Loucy (cell line): ENCODE measurements around the gene GRHL1.

Source experiments
- H2AFZ ChIP-seq: fragments of 200-600 bp; sonication (generic); 2 replicates; pipeline ENCODE4 v1.6.0; 2016; ENCODE audit warnings: antibody characterized with exemption, mild to moderate bottlenecking, low read length, moderate library complexity
- H3F3A ChIP-seq: fragments of 200-600 bp; 2 replicates; pipeline ENCODE4 v1.6.0; 2016; ENCODE audit warnings: antibody characterized with exemption, low read depth, mild to moderate bottlenecking
- H3K27me3 ChIP-seq: fragments of 200-600 bp; sonication (generic); 2 replicates; pipeline ENCODE4 v1.6.1; 2014; ENCODE audit warnings: low read length, mild to moderate bottlenecking; ENCODE audit not compliant: insufficient read depth, poor library complexity, severe bottlenecking
- H3K36me3 ChIP-seq: fragments of 200-600 bp; sonication (generic); 2 replicates; pipeline ENCODE4 v1.6.1; 2016; ENCODE audit warnings: low read length; ENCODE audit not compliant: insufficient read depth
- H3K4me1 ChIP-seq: fragments of 200-600 bp; sonication (generic); 2 replicates; pipeline ENCODE4 v1.5.1; 2014; ENCODE audit warnings: low read length, mild to moderate bottlenecking; ENCODE audit not compliant: insufficient read depth, poor library complexity, severe bottlenecking
- H3K4me2 ChIP-seq: fragments of 200-600 bp; sonication (generic); 2 replicates; pipeline ENCODE4 v1.6.0; 2014; ENCODE audit warnings: antibody characterized with exemption, low read length, low read depth, mild to moderate bottlenecking; ENCODE audit not compliant: poor library complexity, severe bottlenecking
- H3K4me3 ChIP-seq: fragments of 200-600 bp; sonication (generic); 2 replicates; pipeline ENCODE4 v1.5.1; 2014; ENCODE audit warnings: low read length, mild to moderate bottlenecking, mixed read lengths; ENCODE audit not compliant: poor library complexity, severe bottlenecking
- H3K79me2 ChIP-seq: fragments of 200-600 bp; sonication (generic); 2 replicates; pipeline ENCODE4 v1.6.1; 2014; ENCODE audit warnings: low read length; ENCODE audit not compliant: insufficient read depth
- H3K9ac ChIP-seq: fragments of 200-600 bp; sonication (generic); 2 replicates; pipeline ENCODE4 v1.6.0; 2014; ENCODE audit warnings: mild to moderate bottlenecking, low read depth, low read length, moderate library complexity; ENCODE audit not compliant: poor library complexity, severe bottlenecking
- H3K9me2 ChIP-seq: fragments of 200-600 bp; sonication (generic); replicated peaks from 2 replicates; pipeline ENCODE4 v1.6.1; 2016; ENCODE audit warnings: low read depth, low read length, mixed read lengths
- H3K9me3 ChIP-seq: fragments of 200-600 bp; sonication (generic); 2 replicates; pipeline ENCODE4 v1.6.1; 2014; ENCODE audit warnings: mild to moderate bottlenecking, antibody characterized with exemption, low read length, low read depth; ENCODE audit not compliant: insufficient read depth
- H4K20me1 ChIP-seq: fragments of 200-600 bp; sonication (generic); 2 replicates; pipeline ENCODE4 v1.6.0; 2014; ENCODE audit warnings: antibody characterized with exemption, low read length, mild to moderate bottlenecking; ENCODE audit not compliant: insufficient read depth, poor library complexity, severe bottlenecking
- EZH2phosphoT487 ChIP-seq: fragments of 200-600 bp; IDR thresholded peaks from 2 replicates; pipeline ENCODE4 v1.6.1; 2018; ENCODE audit warnings: antibody characterized with exemption, mild to moderate bottlenecking, moderate library complexity, borderline replicate concordance
- TF ChIP-seq, protein P1 (sequence below): fragments of 200-600 bp; sonication (generic); conservative IDR thresholded peaks from 2 replicates; pipeline ENCODE4 v1.5.1; 2014; ENCODE audit warnings: mild to moderate bottlenecking, antibody characterized with exemption, low read length

GRHL1 gene

DNA sequence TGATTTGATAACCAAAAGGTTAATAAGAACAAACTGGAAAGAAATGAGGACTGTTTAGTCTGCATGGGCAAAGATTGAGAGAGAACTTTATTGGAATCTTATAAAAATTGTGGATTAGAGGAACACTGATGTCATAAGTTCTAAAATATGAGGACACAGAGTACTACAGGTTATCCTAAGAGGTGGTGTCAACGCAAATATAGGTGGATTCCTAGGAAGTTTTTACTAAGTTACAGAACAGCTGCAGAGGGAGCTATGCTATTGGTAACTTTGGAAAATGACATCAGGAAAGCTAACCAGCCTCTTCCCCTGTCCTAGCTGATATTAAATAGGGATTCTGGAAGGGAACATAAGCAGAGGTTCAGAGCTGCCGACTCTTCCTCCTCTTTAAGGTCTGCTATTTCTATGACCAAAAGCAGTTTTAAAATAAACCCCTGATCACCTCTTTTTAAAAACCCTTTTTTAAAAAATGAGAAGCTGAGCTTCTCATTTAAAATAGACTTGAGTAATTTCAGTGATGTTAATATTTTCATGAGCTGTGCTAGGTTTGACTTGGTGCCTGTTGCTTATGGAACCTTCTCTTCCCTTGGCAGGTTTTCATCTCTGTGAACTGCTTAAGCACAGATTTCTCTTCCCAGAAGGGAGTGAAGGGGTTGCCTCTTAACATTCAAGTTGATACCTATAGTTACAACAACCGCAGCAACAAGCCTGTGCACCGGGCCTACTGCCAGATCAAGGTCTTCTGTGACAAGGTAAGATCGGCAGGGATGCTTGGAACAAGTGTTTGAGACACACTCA is 34.2 kb downstream of the GRHL1 start:
- Histone ChIP-seq H3K9me3 (no peaks in the 10 kb centered on the region), H3K4me2 (no peak overlapping the region), H3K9me2 (no peaks in the 10 kb centered on the region), H2AFZ (no peak overlapping the region), H3K27me3 (no peaks in the 10 kb centered on the region), H3K36me3 (peaks cover 9% of the 10 kb centered on the region; the same call in 1 of the 2 replicates), H4K20me1 (no peaks in the 10 kb centered on the region), H3F3A (no peaks in the 10 kb centered on the region), H3K79me2 (no peaks in the 10 kb centered on the region), H3K9ac (no peak overlapping the region), H3K4me3 (no peak overlapping the region), H3K4me1 (no peaks in the 10 kb centered on the region)
- no peak for TF ChIP-seq EZH2phosphoT487
- TF ChIP-seq, protein P1, sequence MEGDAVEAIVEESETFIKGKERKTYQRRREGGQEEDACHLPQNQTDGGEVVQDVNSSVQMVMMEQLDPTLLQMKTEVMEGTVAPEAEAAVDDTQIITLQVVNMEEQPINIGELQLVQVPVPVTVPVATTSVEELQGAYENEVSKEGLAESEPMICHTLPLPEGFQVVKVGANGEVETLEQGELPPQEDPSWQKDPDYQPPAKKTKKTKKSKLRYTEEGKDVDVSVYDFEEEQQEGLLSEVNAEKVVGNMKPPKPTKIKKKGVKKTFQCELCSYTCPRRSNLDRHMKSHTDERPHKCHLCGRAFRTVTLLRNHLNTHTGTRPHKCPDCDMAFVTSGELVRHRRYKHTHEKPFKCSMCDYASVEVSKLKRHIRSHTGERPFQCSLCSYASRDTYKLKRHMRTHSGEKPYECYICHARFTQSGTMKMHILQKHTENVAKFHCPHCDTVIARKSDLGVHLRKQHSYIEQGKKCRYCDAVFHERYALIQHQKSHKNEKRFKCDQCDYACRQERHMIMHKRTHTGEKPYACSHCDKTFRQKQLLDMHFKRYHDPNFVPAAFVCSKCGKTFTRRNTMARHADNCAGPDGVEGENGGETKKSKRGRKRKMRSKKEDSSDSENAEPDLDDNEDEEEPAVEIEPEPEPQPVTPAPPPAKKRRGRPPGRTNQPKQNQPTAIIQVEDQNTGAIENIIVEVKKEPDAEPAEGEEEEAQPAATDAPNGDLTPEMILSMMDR, result no peak

DNA sequence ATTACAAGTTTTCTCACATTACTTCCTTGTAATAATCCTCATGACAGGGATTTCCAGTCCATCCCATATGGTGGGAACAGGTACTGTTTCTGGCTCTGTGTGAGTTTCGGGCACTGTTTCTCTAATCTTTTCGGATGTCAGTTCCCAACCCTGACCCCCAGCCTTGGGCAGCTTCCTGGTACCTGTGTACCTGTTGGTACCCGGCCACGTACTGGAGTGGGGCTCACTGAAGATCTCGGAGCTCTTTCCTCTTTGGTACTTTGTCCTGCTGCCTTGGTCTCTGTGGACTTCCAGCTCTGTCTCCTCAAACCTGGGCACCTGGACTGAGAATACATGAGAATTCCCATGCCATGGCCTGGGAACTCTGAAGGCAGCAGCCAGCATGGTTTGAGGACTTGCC is 36.8 kb downstream of the GRHL1 start:
- no peaks in the 10 kb centered on the region for H3F3A ChIP-seq
- H4K20me1 ChIP-seq, result no peaks in the 10 kb centered on the region
- no peak overlapping the region for H3K4me3 ChIP-seq
- H3K27me3 ChIP-seq, result no peaks in the 10 kb centered on the region
- no peak overlapping the region for H3K4me2 ChIP-seq
- no peaks in the 10 kb centered on the region for H3K4me1 ChIP-seq
- no peaks in the 10 kb centered on the region for H3K9me2 ChIP-seq
- no peak overlapping the region for H2AFZ ChIP-seq
- TF ChIP-seq EZH2phosphoT487, result no peak
- TF ChIP-seq, protein P1, result no peak
- peaks cover 22% of the 10 kb centered on the region; the same call in 1 of the 2 replicates for H3K36me3 ChIP-seq
- H3K9me3 ChIP-seq, result no peaks in the 10 kb centered on the region
- no peaks in the 10 kb centered on the region for H3K79me2 ChIP-seq
- H3K9ac ChIP-seq, result no peak overlapping the region

DNA sequence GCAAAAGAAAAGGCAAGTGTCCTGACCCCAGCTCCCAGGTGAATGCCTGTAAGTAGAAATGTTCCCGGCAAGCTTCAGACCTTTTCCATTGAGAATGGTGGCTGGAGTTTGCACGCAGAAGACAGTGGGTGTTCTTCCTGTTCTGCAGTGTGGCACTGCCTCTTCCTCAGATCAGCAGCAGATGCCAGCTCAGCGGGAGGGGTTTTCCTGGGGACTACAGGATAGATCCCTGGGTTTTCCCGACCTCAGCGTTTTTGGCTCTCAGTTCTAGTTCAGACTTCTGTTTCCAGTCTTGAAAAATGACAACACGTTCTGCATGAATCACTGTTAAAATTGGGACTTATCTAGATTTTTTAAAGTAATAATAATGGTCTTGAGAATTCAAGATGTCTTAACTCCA is 39.2 kb downstream of the GRHL1 start:
- Histone ChIP-seq H3K4me1 (no peaks in the 10 kb centered on the region), H3K4me2 (no peak overlapping the region), H3K9ac (no peak overlapping the region), H3K9me3 (no peaks in the 10 kb centered on the region), H3K27me3 (no peaks in the 10 kb centered on the region), H3K79me2 (no peaks in the 10 kb centered on the region), H3F3A (no peaks in the 10 kb centered on the region), H2AFZ (no peak overlapping the region), H3K36me3 (peaks cover 23% of the 10 kb centered on the region; the same call in 1 of the 2 replicates), H3K9me2 (no peaks in the 10 kb centered on the region), H3K4me3 (no peak overlapping the region), H4K20me1 (no peaks in the 10 kb centered on the region)
- TF ChIP-seq EZH2phosphoT487, result no peak
- TF ChIP-seq, protein P1, result no peak
